CD4-positive, alpha-beta T cell (primary cell): Measurements from ENCODE around the gene HNRNPH3. TPM values are rescaled to one million over a fixed set of nuclear protein-coding genes. Genes with fewer than 3 reads are reported as not detected.

ENCODE experiments used
- ATAC-seq: fragments of 200-7000 bp; cut with Tn5 transposase; one replicate; pipeline ENCODE4 v1.10.0; 2022; ENCODE audit warnings: mild to moderate bottlenecking; ENCODE audit not compliant: poor library complexity
- CTCF ChIA-PET: fragments of 350-600 bp; sonication (Branson Sonifier 250); formaldehyde crosslinking; loops from one replicate; lab custom pipeline; 2021; ENCODE audit warnings: antibody characterized with exemption, inconsistent platforms; lab: Charles Lee
- POLR2A ChIA-PET: fragments of 350-600 bp; sonication (Branson Sonifier 250); formaldehyde crosslinking; loops from one replicate; lab custom pipeline; 2021; ENCODE audit warnings: antibody characterized with exemption, inconsistent platforms; lab: Charles Lee
- DNase-seq, 14 experiments: peaks; one replicate each; pipeline ENCODE4 v3.0.0-alpha.2; 2013 to 2020; ENCODE audit warnings: mixed read lengths in 2 of 14
- H3K27ac ChIP-seq, 2 donors: one replicate each; pipeline versions ENCODE4 v1.5.1 to v1.7.0; 2013; ENCODE audit warnings: low read length in 2 of 2, low read depth in 1 of 2, mild to moderate bottlenecking in 1 of 2
- H3K27me3 ChIP-seq, 2 experiments: 1 replicate in 1 of 2; 2 replicates in 1 of 2; pipeline versions ENCODE4 v1.6.1 to v1.7.0; 2013; ENCODE audit warnings: low read length in 2 of 2, control low read depth in 1 of 2, mild to moderate bottlenecking in 1 of 2, moderate library complexity in 1 of 2; ENCODE audit not compliant: insufficient read depth in 2 of 2, control insufficient read depth in 1 of 2
- H3K36me3 ChIP-seq: one replicate; pipeline ENCODE4 v1.6.1; 2013; ENCODE audit warnings: low read length, control low read depth; ENCODE audit not compliant: insufficient read depth
- H3K4me1 ChIP-seq: one replicate; pipeline ENCODE4 v1.6.1; 2013; ENCODE audit warnings: low read length, control low read depth; ENCODE audit not compliant: insufficient read depth
- H3K4me3 ChIP-seq: one replicate; pipeline ENCODE4 v1.5.1; 2013; ENCODE audit warnings: mild to moderate bottlenecking, low read length, moderate library complexity
- H3K9me3 ChIP-seq, 2 experiments: 1 replicate in 1 of 2; 2 replicates in 1 of 2; pipeline versions ENCODE4 v1.6.1 to v1.7.0; 2013; ENCODE audit warnings: low read length in 2 of 2, mild to moderate bottlenecking in 2 of 2, control low read depth in 1 of 2, moderate library complexity in 1 of 2; ENCODE audit not compliant: control insufficient read depth in 1 of 2, insufficient read depth in 1 of 2
- H3K27ac Mint-ChIP-seq: one replicate; pipeline ENCODE4 v1.8.0; 2020; ENCODE audit warnings: mixed read lengths
- H3K27me3 Mint-ChIP-seq: one replicate; pipeline ENCODE4 v1.8.0; 2021; ENCODE audit warnings: mixed read lengths
- H3K36me3 Mint-ChIP-seq: one replicate; pipeline ENCODE4 v1.8.0; 2021; ENCODE audit warnings: low read depth, mixed read lengths
- H3K4me1 Mint-ChIP-seq: one replicate; pipeline ENCODE4 v1.8.0; 2021; ENCODE audit warnings: low read depth, mixed read lengths
- H3K4me3 Mint-ChIP-seq: one replicate; pipeline ENCODE4 v1.8.0; 2020; ENCODE audit warnings: mild to moderate bottlenecking, mixed read lengths
- H3K9me3 Mint-ChIP-seq: one replicate; pipeline ENCODE4 v1.8.0; 2020; ENCODE audit warnings: mixed read lengths
- intact Hi-C, 2 experiments: fragments of 100-400 bp; cut with DNase I in 1 of 2; cut with micrococcal nuclease in 1 of 2; formaldehyde crosslinking; loops; one replicate each; pipeline versions ENCODE4 v1.15.1 to v1.9.0; 2023 to 2025; cut with DNase I, micrococcal nuclease
- total RNA-seq, 174 experiments: library from RNA in 2 of 174; stranded (reverse) in 2 of 174; gene quantifications; one replicate each; pipeline ENCODE4 v1.2.3 and lab custom pipeline; 2021 to 2026
- TF ChIP-seq, protein P1 (sequence below): fragments of 200-600 bp; IDR thresholded peaks from one replicate; pipeline ENCODE4 v1.8.0; 2022; ENCODE audit warnings: antibody characterized with exemption, mild to moderate bottlenecking

HNRNPH3 gene
- total RNA-seq, 2 experiments from 2014 or later = 227 to 228 TPM

DNA sequence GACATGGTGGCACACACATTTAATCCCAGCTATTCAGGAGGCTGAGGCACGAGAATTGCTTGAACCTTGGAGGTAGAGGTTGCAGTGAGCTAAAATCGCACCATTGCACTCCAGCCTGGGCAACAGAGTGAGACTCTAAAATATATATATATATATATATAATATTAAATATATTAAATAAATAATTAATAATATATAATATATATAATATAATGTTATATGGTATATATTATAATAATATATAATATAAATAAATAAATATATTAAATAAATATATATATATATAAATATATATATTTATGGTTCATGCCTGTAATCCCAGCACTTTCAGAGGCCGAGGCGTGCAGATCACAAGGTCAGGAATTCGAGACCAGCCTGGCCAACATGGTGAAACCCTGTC, 34.7 kb downstream of the HNRNPH3 start:
- TF ChIP-seq, protein P1, sequence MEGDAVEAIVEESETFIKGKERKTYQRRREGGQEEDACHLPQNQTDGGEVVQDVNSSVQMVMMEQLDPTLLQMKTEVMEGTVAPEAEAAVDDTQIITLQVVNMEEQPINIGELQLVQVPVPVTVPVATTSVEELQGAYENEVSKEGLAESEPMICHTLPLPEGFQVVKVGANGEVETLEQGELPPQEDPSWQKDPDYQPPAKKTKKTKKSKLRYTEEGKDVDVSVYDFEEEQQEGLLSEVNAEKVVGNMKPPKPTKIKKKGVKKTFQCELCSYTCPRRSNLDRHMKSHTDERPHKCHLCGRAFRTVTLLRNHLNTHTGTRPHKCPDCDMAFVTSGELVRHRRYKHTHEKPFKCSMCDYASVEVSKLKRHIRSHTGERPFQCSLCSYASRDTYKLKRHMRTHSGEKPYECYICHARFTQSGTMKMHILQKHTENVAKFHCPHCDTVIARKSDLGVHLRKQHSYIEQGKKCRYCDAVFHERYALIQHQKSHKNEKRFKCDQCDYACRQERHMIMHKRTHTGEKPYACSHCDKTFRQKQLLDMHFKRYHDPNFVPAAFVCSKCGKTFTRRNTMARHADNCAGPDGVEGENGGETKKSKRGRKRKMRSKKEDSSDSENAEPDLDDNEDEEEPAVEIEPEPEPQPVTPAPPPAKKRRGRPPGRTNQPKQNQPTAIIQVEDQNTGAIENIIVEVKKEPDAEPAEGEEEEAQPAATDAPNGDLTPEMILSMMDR = no peak
- intact Hi-C loops = no loop called here
- peaks cover 3% of the 10 kb centered on the region for H3K9me3 Mint-ChIP-seq
- H3K27ac Mint-ChIP-seq = no peak overlapping the region
- DNase-seq = no peak
- H3K27me3 Mint-ChIP-seq = no peaks in the 10 kb centered on the region
- peaks cover 0 to 8% of the 10 kb centered on the region in 2 experiments for H3K9me3 ChIP-seq
- no peaks in the 10 kb centered on the region for H3K27me3 ChIP-seq
- peaks cover 57% of the 10 kb centered on the region for H3K36me3 Mint-ChIP-seq
- no peaks in the 10 kb centered on the region for H3K4me1 Mint-ChIP-seq
- H3K36me3 ChIP-seq = peaks cover 23% of the 10 kb centered on the region
- H3K4me1 ChIP-seq = no peaks in the 10 kb centered on the region
- POLR2A ChIA-PET = no interaction called here
- no peak overlapping the region for H3K27ac ChIP-seq
- CTCF ChIA-PET = no interaction called here
- H3K4me3 ChIP-seq = no peak overlapping the region
- no peak for ATAC-seq
- no peak overlapping the region for H3K4me3 Mint-ChIP-seq

DNA sequence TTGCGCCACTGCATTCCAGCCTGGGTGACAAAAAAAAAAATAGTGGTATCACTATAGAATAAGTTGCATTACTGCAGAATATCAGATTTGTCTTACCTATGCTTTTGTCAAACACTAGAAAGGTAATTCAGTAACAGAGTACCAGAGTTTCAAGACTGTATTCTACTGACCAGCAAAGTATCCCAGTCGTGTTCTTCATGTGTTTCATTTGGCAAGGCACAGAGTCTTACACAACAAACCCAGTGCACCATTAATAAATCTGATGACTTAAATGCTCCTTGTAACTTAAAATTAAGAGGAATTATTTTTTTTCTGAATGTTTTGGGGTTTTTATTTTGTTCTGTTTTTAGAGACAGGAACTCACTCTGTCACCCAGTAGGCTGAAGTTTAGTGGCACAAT, 35.3 kb downstream of the HNRNPH3 start:
- Histone ChIP-seq H3K27ac (no peak overlapping the region), H3K9me3 (peaks cover 0 to 11% of the 10 kb centered on the region in 2 experiments), H3K4me3 (no peak overlapping the region), H3K4me1 (no peaks in the 10 kb centered on the region), H3K36me3 (peaks cover 25% of the 10 kb centered on the region), H3K27me3 (no peaks in the 10 kb centered on the region)
- ATAC-seq = no peak
- no peak overlapping the region for H3K4me3 Mint-ChIP-seq
- H3K4me1 Mint-ChIP-seq = no peaks in the 10 kb centered on the region
- no peaks in the 10 kb centered on the region for H3K27me3 Mint-ChIP-seq
- peaks cover 58% of the 10 kb centered on the region for H3K36me3 Mint-ChIP-seq
- H3K9me3 Mint-ChIP-seq = peaks cover 3% of the 10 kb centered on the region
- H3K27ac Mint-ChIP-seq = no peak overlapping the region
- DNase-seq = no peak
- TF ChIP-seq, protein P1 = no peak
- CTCF ChIA-PET = no interaction called here
- intact Hi-C loops = no loop called here
- POLR2A ChIA-PET = no interaction called here

DNA sequence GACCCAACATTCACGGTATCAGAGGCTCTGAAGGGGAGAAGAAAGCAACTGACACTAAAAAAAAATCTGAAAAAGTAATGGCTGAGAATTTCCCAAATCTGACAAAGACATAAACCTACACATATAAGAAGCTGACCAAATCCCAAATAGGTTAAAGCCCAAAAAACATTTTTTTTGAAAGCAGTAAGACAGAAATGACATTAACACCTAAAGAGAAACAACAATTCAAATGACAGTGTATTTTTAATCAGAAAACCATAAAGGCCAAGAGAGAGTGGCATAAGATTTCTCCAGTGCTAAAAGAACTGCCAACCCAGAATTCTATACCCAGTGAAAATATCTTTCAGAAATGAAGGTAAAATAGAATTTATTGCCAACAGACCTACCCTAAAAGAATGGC, 39.7 kb downstream of the HNRNPH3 start:
- Mint-ChIP-seq H3K4me3 (no peak overlapping the region), H3K27me3 (no peaks in the 10 kb centered on the region), H3K27ac (no peak overlapping the region), H3K4me1 (no peaks in the 10 kb centered on the region), H3K36me3 (peaks cover 75% of the 10 kb centered on the region), H3K9me3 (peaks cover 3% of the 10 kb centered on the region)
- Histone ChIP-seq H3K27ac (no peak overlapping the region), H3K4me1 (no peaks in the 10 kb centered on the region), H3K36me3 (peaks cover 33% of the 10 kb centered on the region), H3K4me3 (no peak overlapping the region), H3K9me3 (peaks cover 0 to 17% of the 10 kb centered on the region in 2 experiments), H3K27me3 (no peaks in the 10 kb centered on the region)
- POLR2A ChIA-PET = no interaction called here
- no peak for ATAC-seq
- no peak for DNase-seq
- TF ChIP-seq, protein P1 = no peak
- CTCF ChIA-PET = no interaction called here
- intact Hi-C loops = no loop called here
